Thoracic aorta (tissue), 2 donors: ENCODE measurements around the gene NOC4L. TPM values are rescaled to one million over a fixed set of nuclear protein-coding genes. Genes with fewer than 3 reads are reported as not detected.
"Not testable (repeated sequence)": the region's sequence is repeated elsewhere in the genome, so short reads cannot be mapped to it uniquely, and the experiment has no call there.

Source experiments
- ATAC-seq: fragments of 150-250 bp; one replicate; pipeline ENCODE4 v1.8.0; 2017; ENCODE audit warnings: low read depth; ENCODE audit not compliant: insufficient number of reproducible peaks, low FRiP score
- DNase-seq: peaks from one replicate; pipeline ENCODE4 v3.0.0-alpha.2; 2020; ENCODE audit warnings: low spot score
- H3K27ac ChIP-seq, 2 donors: fragments of 200-600 bp; sonication (generic); 1 replicate in 1 of 2; 2 replicates in 1 of 2; pipeline ENCODE4 v1.5.1; 2016; ENCODE audit warnings: mild to moderate bottlenecking in 2 of 2, moderate library complexity in 2 of 2
- H3K27me3 ChIP-seq: fragments of 200-600 bp; sonication (generic); replicated peaks from 2 replicates; pipeline ENCODE4 v1.6.0; 2016; ENCODE audit warnings: mild to moderate bottlenecking; ENCODE audit not compliant: insufficient read depth
- H3K36me3 ChIP-seq: fragments of 200-600 bp; sonication (generic); one replicate; pipeline ENCODE4 v1.5.1; 2016
- H3K4me1 ChIP-seq, 2 donors: fragments of 200-600 bp; sonication (generic); 1 replicate in 1 of 2; 2 replicates in 1 of 2; pipeline versions ENCODE4 v1.5.1 to v1.6.0; 2016; ENCODE audit warnings: low read depth in 2 of 2, mild to moderate bottlenecking in 1 of 2; ENCODE audit not compliant: control insufficient read depth in 1 of 2
- H3K4me3 ChIP-seq: fragments of 200-600 bp; sonication (generic); 2 replicates; pipeline ENCODE4 v1.5.1; 2016; ENCODE audit warnings: mild to moderate bottlenecking
- H3K9me3 ChIP-seq: fragments of 200-600 bp; sonication (generic); 2 replicates; pipeline ENCODE4 v1.5.1; 2016
- total RNA-seq, 2 donors: library from RNA; depleted of rRNA; stranded (reverse); fragments of >200 nt; gene quantifications; one replicate each; pipeline versions ENCODE4 v1.1.0 to v1.2.3, GENCODE V29; 2016
- TF ChIP-seq, protein P1 (sequence below): fragments of 200-600 bp; sonication (generic); IDR thresholded peaks from one replicate; pipeline ENCODE4 v1.5.1; 2019; ENCODE audit warnings: antibody characterized with exemption

Gene NOC4L
- total RNA-seq, 2 donors from 2014 or later = 5.9 to 8.5 TPM

- H3K27me3 ChIP-seq = no peaks in the 10 kb centered on the region
- no peak for DNase-seq
- H3K4me1 ChIP-seq = no peaks in the 10 kb centered on the region
- H3K27ac ChIP-seq = no peak overlapping the region
- no peaks in the 10 kb centered on the region for H3K9me3 ChIP-seq
- TF ChIP-seq, protein P1, sequence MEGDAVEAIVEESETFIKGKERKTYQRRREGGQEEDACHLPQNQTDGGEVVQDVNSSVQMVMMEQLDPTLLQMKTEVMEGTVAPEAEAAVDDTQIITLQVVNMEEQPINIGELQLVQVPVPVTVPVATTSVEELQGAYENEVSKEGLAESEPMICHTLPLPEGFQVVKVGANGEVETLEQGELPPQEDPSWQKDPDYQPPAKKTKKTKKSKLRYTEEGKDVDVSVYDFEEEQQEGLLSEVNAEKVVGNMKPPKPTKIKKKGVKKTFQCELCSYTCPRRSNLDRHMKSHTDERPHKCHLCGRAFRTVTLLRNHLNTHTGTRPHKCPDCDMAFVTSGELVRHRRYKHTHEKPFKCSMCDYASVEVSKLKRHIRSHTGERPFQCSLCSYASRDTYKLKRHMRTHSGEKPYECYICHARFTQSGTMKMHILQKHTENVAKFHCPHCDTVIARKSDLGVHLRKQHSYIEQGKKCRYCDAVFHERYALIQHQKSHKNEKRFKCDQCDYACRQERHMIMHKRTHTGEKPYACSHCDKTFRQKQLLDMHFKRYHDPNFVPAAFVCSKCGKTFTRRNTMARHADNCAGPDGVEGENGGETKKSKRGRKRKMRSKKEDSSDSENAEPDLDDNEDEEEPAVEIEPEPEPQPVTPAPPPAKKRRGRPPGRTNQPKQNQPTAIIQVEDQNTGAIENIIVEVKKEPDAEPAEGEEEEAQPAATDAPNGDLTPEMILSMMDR = no peak
- ATAC-seq = no peak
- H3K36me3 ChIP-seq = peaks cover 16% of the 10 kb centered on the region
- H3K4me3 ChIP-seq = no peak overlapping the region
Measured at GRCh38 chr12:132130690-132131089, 13.6 kb upstream of the NOC4L start.

DNA sequence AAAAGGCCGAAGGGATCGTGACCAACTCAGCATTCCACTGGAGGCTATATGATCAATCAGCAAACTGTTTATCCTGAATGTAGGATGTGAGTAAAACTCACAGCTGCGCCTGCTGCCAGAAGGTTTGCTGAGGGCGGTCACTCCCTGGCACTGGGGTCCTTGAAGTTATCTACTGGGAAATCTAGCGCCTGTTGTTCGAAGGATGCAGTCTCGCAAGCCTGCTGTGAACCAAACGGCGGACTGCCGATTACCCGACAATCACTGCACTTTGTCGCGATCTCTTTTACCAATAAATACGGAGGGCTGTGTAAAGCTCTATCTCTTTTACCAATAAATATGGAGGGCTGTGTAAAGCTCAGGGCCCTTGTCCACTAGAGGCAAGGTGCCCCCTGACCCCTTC is 13.0 kb upstream of the NOC4L start:
- ATAC-seq = no peak
- H3K27me3 ChIP-seq = no peaks in the 10 kb centered on the region
- no peaks in the 10 kb centered on the region for H3K4me1 ChIP-seq
- no peak overlapping the region for H3K27ac ChIP-seq
- TF ChIP-seq, protein P1 = no peak
- no peak for DNase-seq
- H3K4me3 ChIP-seq = no peak overlapping the region
- no peaks in the 10 kb centered on the region for H3K9me3 ChIP-seq
- H3K36me3 ChIP-seq = peaks cover 14% of the 10 kb centered on the region

DNA sequence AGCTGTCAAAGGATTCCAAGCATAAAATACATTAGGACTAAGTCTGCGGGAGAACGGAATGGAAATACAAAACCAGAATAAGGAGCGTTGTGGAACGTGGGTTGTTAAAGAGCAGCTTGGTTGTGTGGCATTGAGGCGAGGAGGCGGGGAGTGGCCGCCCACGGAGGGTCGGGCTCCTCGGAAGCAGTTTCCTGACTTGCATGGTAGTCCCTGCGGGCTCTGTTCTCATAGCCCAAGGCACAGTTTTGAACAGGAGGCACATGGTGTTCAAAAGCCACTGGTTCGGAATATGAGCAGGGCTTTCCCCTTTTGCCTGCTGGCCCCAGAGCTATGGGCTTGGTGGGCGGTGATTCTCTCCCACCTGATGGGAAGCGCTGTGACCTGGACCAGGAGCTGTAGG is 12.3 kb upstream of the NOC4L start:
- TF ChIP-seq, protein P1 = no peak
- H3K9me3 ChIP-seq = no peaks in the 10 kb centered on the region
- no peak overlapping the region for H3K4me3 ChIP-seq
- ATAC-seq (no peak), DNase-seq (no peak)
- no peaks in the 10 kb centered on the region for H3K27me3 ChIP-seq
- H3K4me1 ChIP-seq = no peaks in the 10 kb centered on the region
- peaks cover 8% of the 10 kb centered on the region for H3K36me3 ChIP-seq
- no peak overlapping the region for H3K27ac ChIP-seq

DNA sequence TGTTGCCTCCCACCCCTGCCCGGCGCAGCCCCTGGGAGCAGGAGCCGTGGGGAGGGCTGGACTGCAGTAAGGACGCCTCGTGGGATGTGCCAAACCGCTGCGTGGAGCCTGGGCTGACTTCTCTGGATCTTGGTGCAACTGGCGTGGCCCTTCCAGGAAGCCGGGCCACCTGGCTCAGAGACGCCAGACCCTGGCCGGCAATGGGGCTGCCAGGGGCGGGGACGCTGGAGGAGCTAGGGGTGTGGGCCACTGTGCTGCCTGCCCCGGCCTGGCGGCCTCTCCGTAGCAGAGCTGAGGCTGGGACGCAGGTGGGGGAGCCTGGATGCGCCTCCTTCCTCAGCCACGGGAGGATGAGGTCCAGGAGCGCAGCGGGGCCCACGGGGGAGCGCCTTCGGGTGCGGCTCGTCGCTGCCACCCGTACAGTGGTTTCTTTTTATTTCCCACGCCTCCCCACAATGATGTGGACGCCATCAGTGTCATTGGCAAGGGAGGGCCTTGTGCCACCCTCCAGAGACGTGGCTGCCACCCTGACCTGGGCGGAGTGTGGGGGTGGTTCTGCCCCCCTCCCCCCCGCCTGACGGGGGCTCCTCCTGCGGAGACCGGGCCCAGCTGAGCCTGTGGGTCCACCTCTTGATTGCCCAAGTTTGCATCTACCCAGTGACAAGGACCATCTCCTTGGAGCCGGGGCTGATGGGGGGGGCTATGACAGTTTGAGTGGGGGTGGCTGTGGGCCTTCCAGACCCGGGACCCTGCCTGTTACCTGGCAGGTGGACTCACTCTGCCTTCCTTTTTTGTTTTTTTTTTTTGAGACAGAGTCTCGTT is 11.4 kb upstream of the NOC4L start:
- no peak overlapping the region for H3K4me3 ChIP-seq
- no peak for DNase-seq
- H3K4me1 ChIP-seq = no peaks in the 10 kb centered on the region
- no peaks in the 10 kb centered on the region for H3K9me3 ChIP-seq
- TF ChIP-seq, protein P1 = no peak
- H3K36me3 ChIP-seq = no peaks in the 10 kb centered on the region
- H3K27ac ChIP-seq = no peak overlapping the region
- no peak for ATAC-seq
- no peaks in the 10 kb centered on the region for H3K27me3 ChIP-seq

- DNase-seq (no peak), ATAC-seq (no peak)
- Histone ChIP-seq H3K27me3 (no peaks in the 10 kb centered on the region), H3K36me3 (peaks cover 5% of the 10 kb centered on the region), H3K4me1 (no peaks in the 10 kb centered on the region), H3K27ac (no peak overlapping the region), H3K9me3 (no peaks in the 10 kb centered on the region), H3K4me3 (no peak overlapping the region)
- TF ChIP-seq, protein P1 = no peak
Measured at GRCh38 chr12:132133952-132134652, 10.2 kb upstream of the NOC4L start.

GRCh38 chr12:132134653-132135183 is 9.5 kb upstream of the NOC4L start:
- H3K27me3 ChIP-seq, H3K9me3 ChIP-seq, H3K4me3 ChIP-seq, H3K4me1 ChIP-seq, ATAC-seq, H3K27ac ChIP-seq, DNase-seq: not testable (repeated sequence)
- H3K36me3 ChIP-seq = peaks cover 11% of the 10 kb centered on the region

DNA sequence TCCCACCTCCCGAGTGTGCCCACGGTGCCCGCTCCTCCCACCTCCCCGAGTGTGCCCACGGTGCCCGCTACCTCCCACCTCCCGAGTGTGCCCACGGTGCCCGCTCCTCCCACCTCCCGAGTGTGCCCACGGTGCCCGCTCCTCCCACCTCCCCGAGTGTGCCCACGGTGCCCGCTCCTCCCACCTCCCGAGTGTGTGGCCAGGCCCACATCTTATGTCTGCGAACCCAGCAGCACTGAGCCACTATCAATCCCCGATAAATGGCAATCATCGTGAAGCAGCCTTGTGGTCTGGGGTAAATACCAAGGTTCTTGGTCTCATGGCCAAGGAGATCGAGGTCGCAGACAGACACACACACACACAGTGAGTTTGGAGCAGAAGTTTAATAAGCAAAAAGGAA is 8.0 kb upstream of the NOC4L start:
- DNase-seq, H3K27ac ChIP-seq, H3K4me1 ChIP-seq, ATAC-seq, H3K4me3 ChIP-seq, H3K27me3 ChIP-seq, H3K9me3 ChIP-seq: not testable (repeated sequence)
- peaks cover 26% of the 10 kb centered on the region for H3K36me3 ChIP-seq
